ENCODE results near the gene FPGS.

FPGS gene

GRCh38 chr9:127788337-127789011 is 14.2 kb upstream of the FPGS start:
- DNase-seq: no peak

DNA sequence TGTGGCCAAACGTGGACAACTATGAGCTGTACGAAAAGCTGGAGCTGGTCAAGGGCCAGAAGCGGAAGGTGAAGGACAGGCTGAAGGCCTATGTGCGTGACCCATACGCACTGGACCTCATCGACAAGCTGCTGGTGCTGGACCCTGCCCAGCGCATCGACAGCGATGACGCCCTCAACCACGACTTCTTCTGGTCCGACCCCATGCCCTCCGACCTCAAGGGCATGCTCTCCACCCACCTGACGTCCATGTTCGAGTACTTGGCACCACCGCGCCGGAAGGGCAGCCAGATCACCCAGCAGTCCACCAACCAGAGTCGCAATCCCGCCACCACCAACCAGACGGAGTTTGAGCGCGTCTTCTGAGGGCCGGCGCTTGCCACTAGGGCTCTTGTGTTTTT is 13.5 kb upstream of the FPGS start:
- no peak for DNase-seq

- DNase-seq: no peak
Observed at GRCh38 chr9:127790094-127790855, 12.4 kb upstream of the FPGS start.

- no peak for DNase-seq
Observed at GRCh38 chr9:127791085-127791484, 11.6 kb upstream of the FPGS start.

- DNase-seq: no peak
Observed at GRCh38 chr9:127792417-127793031, 10.2 kb upstream of the FPGS start.

GRCh38 chr9:127793093-127793708 is 9.5 kb upstream of the FPGS start:
- no peak for DNase-seq

GRCh38 chr9:127794001-127794791 is 8.5 kb upstream of the FPGS start:
- DNase-seq: no peak

DNA sequence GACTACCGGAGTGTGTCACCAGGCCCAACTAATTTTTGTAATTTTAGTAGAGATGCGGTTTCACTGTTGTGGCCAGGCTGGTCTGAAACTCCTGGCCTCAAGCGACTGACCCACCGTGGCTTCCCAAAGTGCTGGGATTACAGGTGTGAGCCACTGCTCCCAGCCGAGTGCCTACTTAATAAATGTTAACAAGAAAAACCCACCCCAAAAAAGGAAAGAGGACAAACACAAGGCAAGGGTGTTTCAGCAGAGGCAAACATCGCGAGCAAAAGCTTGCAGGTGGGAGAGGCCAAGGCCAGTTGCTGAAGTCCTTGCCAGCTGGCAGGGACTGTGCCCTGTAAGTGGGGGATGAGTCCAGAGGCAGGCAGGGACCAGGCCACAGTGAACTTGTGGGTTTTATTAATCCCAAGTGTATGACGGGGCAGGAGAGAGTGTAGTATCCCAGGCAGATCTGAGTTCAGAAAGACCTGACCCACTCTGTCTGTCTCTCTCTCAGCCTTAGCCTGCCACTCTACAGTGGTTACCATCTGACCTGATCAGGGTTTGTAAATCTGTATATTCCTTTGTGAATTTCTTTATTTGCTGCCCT is 6.4 kb upstream of the FPGS start:
- no peak for DNase-seq

DNA sequence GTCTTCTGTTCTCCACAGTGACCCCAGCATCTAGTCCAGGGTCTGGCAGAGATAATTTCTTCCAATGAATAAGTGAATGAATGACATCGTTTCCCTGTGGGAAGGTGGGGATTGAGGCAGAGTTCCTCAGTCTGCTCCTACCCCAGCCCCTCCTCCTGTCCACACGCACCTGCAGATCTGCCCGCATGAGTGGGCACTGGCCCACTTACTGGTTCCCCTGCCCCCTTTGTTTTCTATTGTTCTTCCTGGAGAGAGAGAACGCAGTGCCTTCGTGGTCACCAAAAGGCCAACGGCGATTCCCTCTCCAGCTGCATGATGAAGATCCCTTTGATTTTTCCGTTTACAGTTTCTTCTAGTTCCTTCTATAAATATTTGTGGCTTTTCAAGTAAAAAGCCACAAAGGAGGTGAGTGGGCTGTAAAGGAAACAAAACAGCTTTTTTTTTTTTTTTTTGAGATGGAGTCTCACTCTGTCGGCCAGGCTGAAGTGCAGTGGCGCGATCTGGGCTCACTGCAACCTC is 5.8 kb upstream of the FPGS start:
- no peak for DNase-seq

DNA sequence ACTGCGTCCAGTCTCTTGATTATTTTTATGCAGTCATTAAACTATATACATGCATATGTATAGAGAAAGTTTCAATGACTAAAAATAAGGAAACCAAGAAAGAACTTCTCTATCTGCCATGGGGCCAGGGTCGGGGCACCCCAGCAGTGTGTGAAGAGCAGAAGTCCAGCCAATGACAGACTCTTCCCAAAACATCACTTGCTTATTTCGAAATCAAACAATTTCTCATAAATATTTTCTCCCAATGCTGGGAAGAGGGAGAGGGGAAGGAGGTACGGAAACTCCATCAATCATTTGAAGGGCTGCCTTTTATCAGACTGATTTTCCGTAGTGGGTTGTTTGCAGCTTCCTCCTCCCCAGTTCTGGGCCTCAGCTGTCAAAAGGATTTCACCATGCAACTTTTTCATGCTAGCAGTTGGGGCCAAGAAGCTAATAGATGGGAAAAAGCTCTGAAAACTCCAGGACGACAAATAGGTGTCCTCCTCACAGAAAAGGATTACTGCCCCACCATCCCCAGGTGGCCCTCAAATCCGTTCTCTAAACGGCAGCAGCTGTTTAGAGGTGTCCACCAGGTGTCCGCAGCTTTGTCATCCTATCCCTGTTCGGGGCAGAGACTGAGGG is 617 bp upstream of the FPGS start:
- DNase-seq: no peak

- no peak for DNase-seq
Observed at GRCh38 chr9:127803507-127804352, 1.0 kb downstream of the FPGS start.

DNA sequence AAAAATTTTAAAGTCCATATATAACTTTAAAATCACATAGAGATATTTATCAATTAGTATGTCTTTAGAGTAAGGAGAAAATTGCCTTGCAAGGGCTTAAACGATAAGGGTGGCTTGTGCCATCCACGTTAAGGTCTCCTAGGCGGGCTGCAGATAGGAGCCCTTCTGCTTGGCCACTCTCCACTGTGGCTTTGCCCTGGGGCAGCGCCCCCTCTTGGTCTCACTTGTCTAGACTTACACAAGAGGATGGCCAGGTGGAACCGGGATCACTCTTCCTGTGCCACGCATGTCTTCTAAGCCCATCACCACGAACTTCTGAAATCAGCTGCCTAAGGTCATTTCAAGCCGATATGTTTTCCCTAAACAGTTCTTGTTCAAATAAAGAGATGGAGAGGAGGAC is 2.9 kb downstream of the FPGS start:
- DNase-seq: no peak

DNA sequence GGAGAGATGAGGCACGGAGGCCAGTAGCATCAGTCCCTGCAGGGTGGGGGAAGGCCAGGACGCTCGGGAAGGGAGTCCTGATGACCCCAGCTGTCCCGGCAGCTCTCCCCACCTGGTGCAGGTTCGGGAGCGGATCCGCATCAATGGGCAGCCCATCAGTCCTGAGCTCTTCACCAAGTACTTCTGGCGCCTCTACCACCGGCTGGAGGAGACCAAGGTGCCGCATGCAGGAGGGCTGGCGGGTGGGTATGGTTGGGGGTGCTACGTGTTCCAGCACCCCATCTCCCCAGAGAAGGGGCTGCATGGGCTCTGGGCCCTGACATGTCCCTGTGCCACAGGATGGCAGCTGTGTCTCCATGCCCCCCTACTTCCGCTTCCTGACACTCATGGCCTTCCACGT is 4.2 kb downstream of the FPGS start:
- no peak for DNase-seq

GRCh38 chr9:127808347-127809001 is 5.8 kb downstream of the FPGS start:
- DNase-seq: no peak

- DNase-seq: no peak
Observed at GRCh38 chr9:127809002-127809539, 6.4 kb downstream of the FPGS start.

GRCh38 chr9:127809540-127810377 is 7.1 kb downstream of the FPGS start:
- no peak for DNase-seq

DNA sequence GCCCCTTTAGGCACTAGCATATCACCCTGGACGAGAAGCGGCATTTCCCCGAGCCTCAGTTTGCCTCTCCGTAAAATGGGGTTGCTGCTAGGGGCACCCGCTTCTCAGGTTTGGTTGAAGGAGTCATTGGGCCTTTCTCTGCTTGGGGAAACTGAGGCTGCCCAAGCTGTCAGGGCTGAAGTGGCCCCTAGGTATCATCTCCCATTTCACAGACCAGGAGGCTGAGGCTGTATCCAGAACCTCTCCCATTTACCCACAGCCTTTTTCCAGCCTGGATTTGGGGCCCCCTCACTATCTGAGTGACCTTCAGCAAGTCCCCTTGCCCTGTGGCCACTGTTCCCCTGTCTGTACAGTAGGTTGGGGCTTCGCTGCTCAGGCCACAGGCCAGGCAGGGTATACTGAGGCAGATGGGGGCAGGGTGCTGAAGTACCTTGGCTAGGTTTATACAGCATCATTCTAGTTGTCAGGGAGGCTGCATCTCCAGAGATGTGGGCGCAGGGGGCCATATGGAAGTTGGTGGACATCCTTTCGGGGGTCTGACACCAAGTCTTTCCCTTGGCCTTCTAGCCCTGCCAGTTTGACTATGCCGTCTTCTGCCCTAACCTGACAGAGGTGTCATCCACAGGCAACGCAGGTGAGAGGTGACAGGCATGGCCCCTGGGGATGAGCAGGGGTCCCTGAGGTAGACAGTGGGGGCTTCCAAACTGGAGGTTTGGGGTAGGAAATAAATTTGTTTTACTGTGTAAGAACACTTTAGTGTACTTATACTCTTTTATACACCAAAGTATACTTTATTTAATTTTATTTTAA is 7.9 kb downstream of the FPGS start:
- no peak for DNase-seq

DNA sequence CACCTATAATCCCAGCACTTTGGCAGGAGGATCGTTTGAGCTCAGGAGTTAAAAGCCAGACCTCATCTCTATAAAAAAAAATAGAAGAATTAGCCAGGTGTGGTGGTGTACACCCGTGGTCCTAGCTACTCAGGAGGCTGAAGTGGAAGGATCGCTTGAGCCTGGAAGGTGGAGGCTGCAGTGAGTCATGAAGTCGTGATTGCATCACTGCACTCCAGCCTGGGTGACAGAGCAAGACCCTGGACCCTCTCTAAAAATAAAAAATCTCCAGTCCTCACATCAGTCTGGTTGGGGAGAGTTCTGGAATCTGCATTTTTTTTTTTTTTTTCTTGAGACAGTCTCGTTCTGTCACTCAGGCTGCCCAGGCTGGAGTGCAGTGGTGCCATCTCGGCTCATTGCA is 9.3 kb downstream of the FPGS start:
- DNase-seq: no peak
